Fibroblast of skin of abdomen (primary cell): ENCODE results near the gene CD300LD.
"Not testable (repeated sequence)": the region's sequence is repeated elsewhere in the genome, so short reads cannot be mapped to it uniquely, and the experiment has no call there.

Experiments used
- DNase-seq: peaks from one replicate; pipeline ENCODE4 v3.0.0-alpha.2; 2013

Gene CD300LD

DNA sequence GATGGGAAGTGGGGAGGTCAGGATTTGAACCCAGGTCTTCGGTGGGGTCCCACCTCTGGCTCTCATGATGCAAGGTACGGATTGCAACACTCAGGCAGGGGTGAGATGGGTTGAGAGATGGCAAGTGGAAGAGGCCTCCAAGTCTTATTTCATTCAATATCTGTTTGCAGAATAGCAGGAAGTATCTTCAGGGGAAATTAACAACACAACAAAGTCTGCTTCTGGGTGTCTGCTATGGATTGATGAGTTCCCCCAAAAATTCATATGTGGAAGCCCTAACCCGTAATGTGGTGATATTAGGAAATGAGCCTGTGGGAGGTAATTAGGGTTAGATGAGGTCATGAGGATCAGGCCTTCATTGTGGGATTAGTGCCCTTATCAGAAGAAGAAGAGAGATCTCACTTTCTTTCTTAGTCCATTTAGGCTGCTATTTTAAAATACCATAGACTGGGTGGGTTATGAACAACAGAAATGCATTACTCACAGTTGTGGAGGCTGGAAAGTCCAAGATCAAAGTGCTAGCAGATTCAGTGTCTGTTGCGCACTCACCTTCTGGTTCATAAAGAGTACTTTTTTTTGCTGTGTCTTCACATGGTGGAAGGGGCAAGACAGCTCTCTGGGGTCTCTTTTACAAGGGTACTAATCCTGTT lies 20.3 kb downstream of the CD300LD start:
- DNase-seq, result no peak

DNA sequence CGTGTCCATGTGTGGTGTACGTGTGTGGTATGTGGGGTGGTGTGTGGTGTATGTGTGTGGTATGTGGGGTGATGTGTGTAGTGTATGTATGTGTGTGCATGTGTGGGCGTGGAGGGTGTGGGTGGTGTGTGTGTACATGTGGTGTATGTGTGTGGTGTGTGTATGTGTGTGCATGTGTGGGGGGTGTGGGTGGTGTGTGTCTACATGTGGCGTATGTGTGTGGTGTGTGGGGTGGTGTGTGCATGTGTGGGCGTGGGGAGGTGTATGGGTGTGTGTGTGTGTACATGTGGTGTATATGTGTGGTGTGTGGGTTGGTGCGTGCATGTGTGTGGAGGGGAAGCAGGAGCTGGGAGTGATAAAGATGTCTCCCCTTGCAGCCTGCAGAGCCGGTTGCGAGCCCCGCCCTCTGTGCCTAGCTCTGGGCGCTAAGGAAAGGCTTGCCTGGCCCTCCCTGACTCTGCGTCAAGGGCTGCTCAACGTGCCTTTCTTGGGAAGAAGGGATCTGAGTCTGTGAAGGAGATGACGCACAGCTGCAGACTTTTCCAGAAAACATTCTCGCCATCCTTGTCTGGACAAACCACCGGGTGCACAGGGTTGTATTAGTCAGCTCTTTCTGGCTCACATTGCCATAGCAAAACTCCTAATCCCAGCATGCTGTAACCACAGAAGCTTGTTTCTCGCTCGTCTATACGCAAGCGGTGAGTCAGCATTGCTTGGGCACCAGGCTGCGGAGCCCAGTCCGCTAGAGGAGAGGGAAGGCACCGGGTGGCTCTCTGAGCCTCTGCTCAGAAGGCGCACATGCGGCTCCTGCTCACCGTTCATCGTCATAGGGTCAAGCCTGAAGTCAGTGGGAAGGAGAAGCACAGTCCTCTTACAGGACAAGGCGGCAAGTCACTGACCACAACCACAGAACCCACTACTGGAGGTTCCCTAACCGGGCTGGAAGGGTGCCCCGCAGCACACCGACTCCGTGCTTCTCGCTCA lies 22.8 kb downstream of the CD300LD start:
- peak; percentile 95 for DNase-seq

DNA sequence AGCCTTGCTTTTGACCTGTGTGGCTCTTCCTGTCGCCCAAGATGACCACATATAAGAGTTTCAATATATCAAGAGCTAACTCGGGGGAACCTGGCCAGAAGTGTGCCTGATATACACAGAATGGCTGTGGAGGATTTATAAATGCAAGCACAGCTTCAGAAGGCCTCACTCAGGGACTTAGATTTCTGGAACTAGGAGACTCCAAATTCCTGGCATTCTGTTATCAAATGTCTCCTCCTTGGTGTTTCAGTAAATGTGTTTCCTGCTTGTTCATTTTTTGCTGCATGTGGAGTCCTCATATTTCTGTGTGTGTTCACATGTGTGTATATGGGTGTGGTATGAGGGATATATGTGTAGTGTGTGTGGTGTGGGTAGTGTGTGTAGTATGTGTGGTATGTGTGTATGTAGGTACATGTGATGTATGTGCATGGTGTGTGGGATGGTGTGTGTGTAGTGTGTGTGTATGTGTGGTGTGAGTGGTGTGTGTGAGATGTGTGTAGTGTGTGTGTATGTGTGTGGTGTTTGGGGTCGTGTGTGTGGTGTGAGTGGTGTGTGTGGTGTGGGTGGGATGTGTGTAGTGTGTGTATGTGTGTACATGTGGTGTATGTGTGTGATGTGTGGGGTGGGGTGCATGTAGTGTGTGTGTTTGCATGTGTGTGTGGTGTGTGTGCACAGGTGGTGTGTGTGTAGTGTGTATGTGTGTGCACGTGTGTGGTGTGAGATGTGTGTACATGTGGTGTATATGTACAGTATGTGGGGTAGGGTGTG lies 23.8 kb downstream of the CD300LD start:
- DNase-seq, result peak; percentile 41

DNA sequence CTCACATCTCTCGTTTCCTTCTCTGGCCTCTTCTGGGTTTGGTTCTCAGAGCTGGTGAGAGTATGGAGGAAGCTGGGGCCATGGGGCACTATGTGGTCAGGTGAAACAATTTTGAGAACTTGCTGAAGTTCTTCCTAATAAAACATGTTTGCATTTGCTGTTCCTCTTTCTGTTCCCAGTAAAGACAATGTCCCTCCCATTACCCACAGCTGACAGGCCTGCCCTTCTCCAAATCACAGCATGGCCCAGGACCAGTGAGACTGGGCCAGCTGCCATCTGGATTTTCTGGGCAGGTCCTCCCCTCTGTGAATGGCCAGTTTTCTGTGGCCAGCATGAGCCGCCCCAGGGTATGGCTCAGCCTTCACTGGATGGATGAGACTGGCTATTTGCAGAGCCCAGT lies 24.7 kb downstream of the CD300LD start, which contains the start of gene CD300H:
Gene CD300H, minus strand, starts transcription at position 113 of the 400 bp plus-strand sequence.
- no peak for DNase-seq

DNA sequence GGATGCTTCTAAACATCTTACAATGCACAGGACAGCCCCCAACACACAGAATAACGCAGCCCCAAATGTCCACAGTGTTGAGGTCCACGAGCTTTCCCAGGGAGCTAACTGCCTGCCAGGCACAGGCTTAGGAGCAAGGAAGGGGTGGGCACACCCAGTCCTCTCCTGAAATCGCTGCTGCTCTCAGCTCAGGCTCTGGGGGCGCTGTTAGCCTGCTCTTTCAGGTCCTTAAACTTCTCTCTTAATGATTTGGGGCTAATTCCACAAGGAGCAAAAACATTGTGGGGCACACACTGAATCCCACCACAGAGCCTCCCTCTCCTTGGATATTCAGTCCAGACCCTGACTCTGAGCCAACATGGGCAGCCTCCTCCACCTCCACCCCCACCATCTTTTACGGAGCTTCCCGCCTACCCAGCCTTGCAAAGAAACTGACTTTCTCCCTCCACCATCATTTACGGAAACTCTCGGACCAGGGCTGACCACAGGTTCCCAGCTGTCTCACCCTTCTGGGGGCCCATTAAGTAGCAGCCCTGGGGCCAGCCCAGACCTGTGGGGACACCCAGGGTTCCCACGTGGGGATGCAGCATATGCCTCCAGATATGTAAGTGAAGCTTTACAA lies 25.8 kb downstream of the CD300LD start:
- DNase-seq, result no peak

DNA sequence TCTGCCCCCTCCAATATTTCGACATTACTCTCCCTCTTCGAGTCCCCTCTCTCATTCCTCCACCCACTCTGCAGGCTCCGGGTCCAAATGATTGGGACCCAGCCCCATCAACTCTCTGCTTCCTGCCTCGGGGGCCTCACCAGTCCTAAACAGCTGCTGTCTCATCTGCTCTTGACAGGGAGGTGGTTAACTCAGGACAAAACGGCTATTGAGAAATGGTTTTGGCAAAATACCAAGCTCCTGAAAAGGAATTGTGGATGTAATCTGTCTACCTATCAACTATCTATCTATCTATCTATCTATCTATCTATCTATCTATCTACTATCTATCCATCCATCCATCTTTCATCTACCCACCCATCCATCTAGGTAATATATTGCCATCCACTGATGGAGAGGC lies 27.0 kb downstream of the CD300LD start:
- DNase-seq, result no peak

DNA sequence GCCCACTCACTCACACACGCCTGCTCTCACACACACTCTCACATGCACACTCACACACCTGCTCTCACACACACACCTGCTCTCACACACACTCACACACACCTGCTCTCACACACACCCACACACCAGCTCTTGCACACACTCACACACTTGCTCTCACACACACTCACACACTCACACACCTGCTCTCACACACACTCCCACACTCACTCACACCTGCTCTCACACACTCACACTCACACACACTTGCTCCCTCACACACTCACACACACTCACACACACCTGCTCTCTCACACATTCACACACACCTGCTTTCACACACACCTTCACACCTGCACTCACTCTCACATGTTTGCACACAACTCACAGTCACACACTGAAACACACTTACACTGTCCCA lies 28.7 kb downstream of the CD300LD start:
- no peak for DNase-seq

DNA sequence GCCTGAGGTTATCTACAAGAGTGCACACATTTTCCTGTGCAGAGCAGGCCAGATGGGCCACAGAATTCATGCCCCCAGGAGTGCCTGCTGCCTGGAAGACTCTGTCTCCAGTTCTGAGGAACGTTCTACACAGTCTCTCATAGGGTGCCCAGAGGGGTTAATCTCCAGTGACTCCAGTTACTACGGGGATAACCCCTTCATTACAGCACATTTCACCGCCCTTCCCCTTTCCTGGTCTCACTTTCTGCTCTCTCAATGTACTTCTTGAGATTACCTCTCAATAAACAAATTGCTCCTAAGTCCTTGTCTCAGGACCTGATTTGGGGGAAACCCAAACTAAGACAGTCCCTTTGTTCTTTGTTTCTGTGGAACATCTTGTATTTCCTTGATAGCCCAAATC lies 30.5 kb downstream of the CD300LD start:
- no peak for DNase-seq

DNA sequence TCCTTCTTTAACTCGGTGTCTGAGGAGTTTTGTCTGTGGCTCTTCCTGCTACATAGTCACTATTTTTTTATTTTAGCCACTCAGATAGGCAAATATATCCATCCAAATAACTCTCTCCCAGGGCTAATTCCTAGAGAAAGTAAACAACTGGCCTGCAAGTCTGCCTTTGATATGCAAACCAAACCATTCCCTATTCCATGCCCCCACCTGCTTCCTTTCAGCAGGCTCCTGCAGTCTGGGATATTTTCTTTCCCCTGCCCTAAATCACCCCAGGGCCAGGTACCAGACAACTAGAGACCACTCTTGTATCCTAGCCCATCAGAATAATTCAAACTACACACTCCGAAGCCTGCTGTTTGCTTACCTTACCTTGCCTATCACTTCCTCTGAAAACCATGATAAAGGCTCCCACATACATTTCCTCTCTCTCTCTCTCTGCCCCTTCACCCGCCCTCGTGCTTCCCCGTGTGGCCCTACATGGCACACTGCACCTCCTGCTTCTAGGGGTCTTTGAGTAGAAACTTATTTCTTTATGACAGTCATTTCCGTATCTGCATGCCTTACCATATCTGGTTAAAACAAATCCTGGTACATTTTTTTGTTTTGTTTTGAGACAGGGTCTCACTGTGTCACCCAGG lies 33.1 kb downstream of the CD300LD start:
- DNase-seq, result no peak

DNA sequence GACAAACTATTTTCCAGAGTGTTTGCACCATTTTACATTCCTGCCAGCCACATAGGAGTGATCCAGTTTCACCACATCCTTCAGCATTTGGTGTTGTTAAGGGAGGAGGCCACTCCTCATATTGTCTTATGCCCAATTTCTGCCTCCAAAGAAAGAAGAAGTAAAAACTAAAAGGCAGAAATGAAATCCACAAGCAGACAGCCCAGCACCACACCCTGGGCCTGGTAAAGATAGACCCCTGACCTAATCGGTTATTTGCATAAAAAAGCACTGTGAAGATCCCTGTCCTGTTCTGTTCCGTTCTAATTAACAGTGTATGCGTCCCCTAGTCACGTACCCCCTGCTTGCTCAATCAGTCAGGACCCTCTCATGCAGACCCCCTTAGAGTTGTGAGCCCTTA lies 33.7 kb downstream of the CD300LD start:
- not testable (repeated sequence) for DNase-seq

DNA sequence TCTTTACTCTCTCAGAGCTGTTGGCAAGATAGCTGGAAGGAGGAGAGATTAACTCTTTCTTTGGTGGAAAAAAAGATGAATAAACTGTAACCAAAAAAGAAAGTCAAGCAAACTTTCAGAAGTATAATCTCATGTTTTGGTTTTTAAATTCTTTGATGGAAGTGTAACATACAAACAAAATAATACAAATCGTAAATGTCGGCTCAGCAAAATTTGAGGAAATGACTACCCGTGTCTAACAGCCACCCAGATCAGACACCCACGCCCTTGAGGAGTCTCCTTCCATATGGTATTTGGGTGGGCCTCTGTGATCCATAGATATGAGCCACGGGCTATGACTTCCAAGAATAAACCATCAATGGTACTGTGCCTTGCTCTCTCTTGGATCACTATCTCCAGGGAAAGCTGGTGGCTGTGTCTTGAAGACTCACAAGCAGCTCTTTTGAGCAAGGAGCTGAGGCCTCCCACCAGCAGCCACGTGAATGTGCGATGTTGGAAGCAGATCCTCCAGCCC lies 36.6 kb downstream of the CD300LD start:
- DNase-seq, result no peak

DNA sequence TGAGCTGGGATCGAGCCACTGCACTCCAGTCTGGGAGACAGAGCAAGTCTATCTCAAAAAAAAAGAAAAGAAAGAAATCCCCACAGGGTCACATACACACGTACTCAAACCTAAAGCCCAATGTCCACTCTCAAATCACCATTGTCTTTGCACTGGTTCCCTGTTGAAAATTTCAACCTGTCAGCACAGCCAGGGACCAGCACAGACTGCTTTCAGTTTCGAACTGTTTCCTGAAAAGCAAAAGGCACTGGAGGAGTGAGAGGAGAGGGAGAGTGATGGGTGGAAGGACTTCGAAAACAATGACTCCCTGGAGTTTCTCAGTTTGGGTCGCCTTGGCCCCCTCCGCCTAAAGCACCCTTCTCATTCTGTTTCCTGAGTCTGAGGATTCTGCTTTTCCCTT lies 37.2 kb downstream of the CD300LD start:
- no peak for DNase-seq

DNA sequence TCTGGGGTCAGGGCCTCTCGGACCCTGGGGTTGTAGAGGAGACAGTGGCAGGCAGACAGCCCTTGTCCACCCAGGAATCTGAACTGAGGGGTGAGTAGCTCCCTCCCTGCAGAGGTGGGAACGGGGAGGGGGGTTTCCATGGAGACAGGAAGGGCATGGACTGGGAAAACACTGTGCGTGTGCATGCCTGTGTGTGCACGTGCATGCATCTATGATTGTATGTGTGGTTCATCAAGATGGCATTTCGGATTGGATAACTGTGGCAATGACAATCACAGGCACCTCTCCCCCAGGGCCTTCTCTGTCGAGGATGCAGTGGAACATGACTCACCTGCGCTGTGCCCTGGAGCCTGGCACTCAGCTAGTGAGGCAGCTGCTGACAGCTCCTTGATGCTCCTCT lies 40.0 kb downstream of the CD300LD start:
- no peak for DNase-seq

DNA sequence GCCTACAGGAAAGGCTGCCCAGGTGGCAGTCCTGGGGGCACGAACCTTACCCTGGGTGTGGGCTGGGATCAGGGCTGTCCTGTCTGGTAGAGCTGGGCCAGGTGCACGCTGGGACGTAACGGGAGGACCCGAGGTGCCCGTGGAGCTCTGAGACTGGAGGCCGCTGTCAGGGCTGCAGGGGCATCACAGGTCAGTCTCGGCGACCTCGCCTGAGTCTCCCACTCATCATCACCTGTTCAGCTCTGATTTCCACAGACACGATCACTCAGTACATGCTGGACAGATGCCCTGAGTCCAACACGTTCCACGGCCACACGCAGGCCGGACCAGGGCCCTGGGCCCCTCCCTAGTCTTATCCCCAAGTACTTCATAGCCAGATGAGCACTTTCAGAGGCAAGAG lies 41.5 kb downstream of the CD300LD start:
- DNase-seq, result no peak

DNA sequence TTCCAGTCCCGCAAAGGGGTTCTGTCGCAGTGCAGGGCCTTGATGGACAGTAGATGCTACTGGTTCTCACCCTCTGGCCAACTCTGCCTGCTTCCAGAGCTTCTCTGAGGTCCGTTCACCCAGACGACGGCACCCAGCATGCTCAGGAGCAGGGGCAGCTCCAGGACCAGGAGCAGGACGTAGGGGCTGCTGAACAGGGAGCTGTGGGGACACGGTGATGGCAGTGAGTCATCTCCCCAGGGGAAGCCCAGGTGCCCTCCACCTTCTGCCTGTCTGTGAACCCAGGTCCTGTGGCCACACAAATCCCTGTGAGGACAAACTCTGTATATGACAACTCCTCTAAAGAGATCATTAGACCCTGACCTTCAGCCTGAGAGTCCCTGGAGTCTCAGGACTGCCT lies 42.7 kb downstream of the CD300LD start:
- no peak for DNase-seq

DNA sequence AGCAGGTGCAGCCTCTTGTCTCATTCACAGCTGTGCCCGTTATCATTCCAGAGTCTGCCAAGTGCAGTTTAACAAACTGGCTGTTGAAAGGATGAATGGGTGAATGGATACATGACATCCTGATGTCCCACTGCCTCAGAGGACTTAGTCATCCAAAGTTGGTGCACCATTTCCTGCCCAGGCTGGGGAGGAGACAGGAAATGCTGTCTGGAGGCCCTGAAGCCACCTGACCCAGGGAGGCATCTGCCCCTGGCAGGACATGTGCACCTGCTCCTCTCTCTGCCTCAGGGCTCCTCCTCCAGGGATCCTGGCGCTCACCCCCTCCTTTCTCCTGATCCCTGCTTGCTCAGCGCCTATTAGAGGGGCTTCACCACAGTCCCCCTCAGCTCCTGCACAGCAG lies 44.3 kb downstream of the CD300LD start:
- no peak for DNase-seq

DNA sequence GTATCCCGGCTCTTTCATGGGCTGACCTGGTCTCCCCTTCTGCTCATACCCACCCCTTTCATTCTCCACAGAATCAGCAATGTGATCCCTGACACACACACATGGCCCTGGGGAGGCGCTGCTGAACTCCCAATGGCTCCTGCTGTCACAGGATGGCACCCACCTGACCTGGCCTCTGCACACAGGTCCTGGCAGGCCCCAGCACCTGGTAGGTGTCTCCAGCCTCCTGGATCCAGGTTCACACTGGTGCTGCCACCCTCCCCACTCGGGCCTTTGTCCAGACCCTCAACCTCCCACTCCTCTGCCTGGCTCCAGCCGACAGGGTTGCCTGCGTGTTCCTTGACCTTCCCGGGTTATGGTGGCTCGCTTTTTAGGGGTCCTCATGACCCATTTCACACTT lies 44.8 kb downstream of the CD300LD start:
- DNase-seq, result no peak

DNA sequence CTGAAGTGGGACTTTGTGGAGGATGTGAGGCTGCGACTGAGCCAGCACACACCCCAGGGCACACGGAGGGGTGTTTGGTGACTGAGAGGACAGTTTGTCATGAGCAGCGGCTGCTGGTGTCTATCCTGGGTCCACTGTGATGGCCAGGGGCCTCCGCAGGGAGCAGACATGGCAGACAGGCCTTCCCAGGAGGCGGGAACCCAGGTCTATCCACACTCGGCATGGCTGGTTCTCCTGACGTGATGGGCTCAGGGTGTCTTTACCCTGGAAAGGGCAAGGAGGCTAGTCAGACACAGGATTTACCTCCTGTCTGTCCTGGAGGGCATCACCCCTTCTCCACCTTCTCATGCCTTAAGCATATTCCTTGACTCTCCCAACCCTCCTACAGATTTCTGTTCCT lies 45.5 kb downstream of the CD300LD start:
- DNase-seq, result no peak

DNA sequence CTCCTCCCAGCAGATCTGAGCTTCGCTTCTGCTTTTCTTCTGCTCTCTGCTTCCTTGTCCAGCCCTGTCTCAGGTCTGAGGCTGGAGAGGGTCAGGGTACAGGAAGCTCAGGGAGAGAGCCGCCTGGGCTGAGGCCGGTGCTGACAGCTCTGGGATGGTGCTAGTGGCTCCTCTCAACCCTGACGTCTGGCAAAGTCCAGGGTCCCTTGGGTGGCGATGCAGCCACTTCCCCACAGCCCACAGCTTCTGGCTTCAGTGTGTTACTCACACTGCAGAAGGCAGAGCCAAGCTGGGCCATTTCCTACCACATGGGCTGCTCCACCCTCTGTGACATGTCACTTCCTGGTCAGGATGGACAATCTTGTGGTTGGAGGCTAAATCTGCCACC lies 46.2 kb downstream of the CD300LD start, which contains the start of gene CD300C:
Gene CD300C, minus strand, starts transcription at position 273 of the 388 bp plus-strand sequence. CDS start 333 bp downstream, outside the sequence.
- no peak for DNase-seq

DNA sequence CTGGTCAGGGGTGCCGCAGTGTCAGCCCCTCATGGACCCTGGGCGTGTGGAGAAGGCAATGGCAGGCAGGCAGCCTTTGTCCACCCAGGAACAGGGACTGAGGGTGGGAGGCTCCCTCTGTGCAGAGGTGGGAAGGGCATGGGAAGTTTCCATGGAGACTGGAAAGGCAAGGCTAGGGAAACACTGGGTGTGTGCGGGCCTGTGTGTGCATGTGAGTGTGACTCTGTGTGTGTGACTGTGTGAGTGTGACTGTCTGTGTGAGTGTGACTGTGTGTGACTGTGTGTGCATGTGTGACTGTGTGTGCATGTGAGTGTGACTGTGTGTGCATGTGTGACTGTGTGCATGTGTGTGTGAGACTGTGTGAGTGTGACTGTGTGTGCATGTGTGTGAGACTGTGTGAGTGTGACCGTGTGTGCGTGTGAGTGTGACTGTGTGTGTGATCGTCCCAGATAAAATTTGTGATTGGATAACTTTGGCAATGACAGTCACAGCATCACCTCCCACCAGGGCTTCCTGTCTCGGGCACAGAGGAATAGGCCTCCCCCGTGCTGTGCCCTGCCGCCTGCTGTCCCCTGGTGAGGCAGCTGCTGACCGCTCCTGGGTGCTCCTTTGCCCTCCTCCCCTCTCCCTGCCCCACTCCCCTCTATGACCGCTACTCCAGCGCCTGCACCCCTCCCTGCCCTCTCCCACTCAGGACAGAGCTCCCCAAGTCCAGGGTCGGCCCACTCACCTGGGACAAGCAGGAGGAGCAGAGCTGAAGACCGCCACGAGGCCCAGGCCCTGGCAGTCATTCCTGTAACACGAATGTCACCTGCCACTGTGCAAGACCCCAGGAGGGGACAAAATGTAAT lies 46.9 kb downstream of the CD300LD start:
- DNase-seq, result no peak
